NCI-H1092 treated with DMSO at 0.1 percent for 48 hours (cell line): ENCODE data around the gene CELF1.

Experiments used
- DNase-seq: peaks from one replicate; lab custom pipeline; 2025; lab: John Stamatoyannopoulos, UW

CELF1 gene

GRCh38 chr11:47417712-47418111 is 135.2 kb downstream of the CELF1 start:
- DNase-seq: no peak

DNA sequence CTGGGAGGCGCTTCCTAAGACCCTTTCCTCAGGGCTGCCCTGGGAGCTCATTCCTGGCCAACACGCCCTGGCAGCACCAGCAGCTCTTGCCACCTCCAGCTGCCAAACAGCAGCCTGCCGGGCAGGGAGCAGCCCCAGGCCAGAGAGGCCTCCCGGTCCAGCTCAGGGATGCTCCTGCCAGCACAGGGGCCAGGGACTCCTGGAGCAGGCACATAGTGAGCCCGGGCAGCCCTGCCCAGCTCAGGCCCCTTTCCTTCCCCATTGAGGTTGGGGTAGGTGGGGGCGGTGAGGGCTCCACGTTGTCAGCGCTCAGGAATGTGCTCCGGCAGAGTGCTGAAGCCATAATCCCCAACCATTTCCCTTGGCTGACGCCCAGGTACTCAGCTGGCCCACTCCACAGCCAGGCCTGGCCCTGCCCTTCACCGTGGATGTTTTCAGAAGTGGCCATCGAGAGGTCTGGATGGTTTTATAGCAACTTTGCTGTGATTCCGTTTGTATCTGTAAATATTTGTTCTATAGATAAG is 136.9 kb downstream of the CELF1 start:
- DNase-seq: no peak
